GM12878 (cell line): ENCODE data around the gene SLFN11. TPM values are rescaled to one million over a fixed set of nuclear protein-coding genes. Genes with fewer than 3 reads are reported as not detected.

ENCODE experiments used
- BHLHE40 ChIP-seq, 2 experiments: fragments of 450-650 bp in 1 of 2; IDR thresholded peaks; 2 replicates each; pipeline ENCODE4 v1.6.1; 2011 to 2017; ENCODE audit warnings: low read depth in 2 of 2, borderline replicate concordance in 1 of 2, improper control_type of control experiment in 1 of 2, low read length in 1 of 2, mild to moderate bottlenecking in 1 of 2
- CREM ChIP-seq: IDR thresholded peaks from 2 replicates; pipeline ENCODE4 v1.6.1; 2014; ENCODE audit warnings: antibody characterized with exemption, low read depth
- HDAC2 ChIP-seq: fragments of 200-600 bp; sonication (generic); IDR thresholded peaks from 2 replicates; pipeline ENCODE4 v1.6.1; 2017
- MYC ChIP-seq: IDR thresholded peaks from 2 replicates; pipeline ENCODE4 v1.6.1; 2011; ENCODE audit warnings: mild to moderate bottlenecking, low read length, moderate library complexity, inconsistent platforms; ENCODE audit not compliant: insufficient read depth, insufficient replicate concordance, insufficient read length, severe bottlenecking
- NFXL1 ChIP-seq: fragments of 450-650 bp; IDR thresholded peaks from 2 replicates; pipeline ENCODE4 v1.6.1; 2017; ENCODE audit warnings: antibody characterized with exemption, mild to moderate bottlenecking, borderline replicate concordance
- NRF1 ChIP-seq: conservative IDR thresholded peaks from 2 replicates; pipeline ENCODE4 v1.6.1; 2011; ENCODE audit warnings: mild to moderate bottlenecking, low read depth, low read length, improper control_type of control experiment
- PBX3 ChIP-seq: IDR thresholded peaks from 2 replicates; pipeline ENCODE4 v1.6.1; 2011; ENCODE audit warnings: mild to moderate bottlenecking, low read depth, low read length, moderate library complexity; ENCODE audit not compliant: insufficient replicate concordance
- POLR2A ChIP-seq: IDR thresholded peaks from 2 replicates; pipeline ENCODE4 v1.6.1; 2011; ENCODE audit warnings: low read depth, mild to moderate bottlenecking, low read length
- POLR2AphosphoS5 ChIP-seq: IDR thresholded peaks from 2 replicates; pipeline ENCODE4 v1.6.1; 2011; ENCODE audit warnings: mild to moderate bottlenecking, low read length, inconsistent platforms
- PRDM15 ChIP-seq: fragments of 450-650 bp; formaldehyde crosslinking; IDR thresholded peaks from 2 replicates; pipeline ENCODE4 v1.4.0; 2020; ENCODE audit warnings: mild to moderate bottlenecking, moderate library complexity
- RAD21 ChIP-seq: IDR thresholded peaks from 2 replicates; pipeline ENCODE4 v1.6.1; 2011; ENCODE audit warnings: mild to moderate bottlenecking, low read depth, low read length, moderate library complexity; ENCODE audit not compliant: insufficient read depth
- RAD51 ChIP-seq: fragments of 450-650 bp; IDR thresholded peaks from 2 replicates; pipeline ENCODE4 v1.6.1; 2016; ENCODE audit warnings: moderate library complexity, mild to moderate bottlenecking, inconsistent platforms
- STAT3 ChIP-seq: IDR thresholded peaks from 2 replicates; pipeline ENCODE4 v1.6.1; 2011; ENCODE audit warnings: low read depth, low read length, improper control_type of control experiment
- SUPT20H ChIP-seq: IDR thresholded peaks from 2 replicates; pipeline ENCODE4 v1.6.1; 2011; ENCODE audit warnings: low read depth, mild to moderate bottlenecking, low read length, moderate library complexity, borderline replicate concordance; ENCODE audit not compliant: control insufficient read depth
- USF2 ChIP-seq: IDR thresholded peaks from 2 replicates; pipeline ENCODE4 v1.6.1; 2011; ENCODE audit warnings: low read depth, low read length, improper control_type of control experiment, borderline replicate concordance
- WRNIP1 ChIP-seq: IDR thresholded peaks from 2 replicates; pipeline ENCODE4 v1.6.1; 2011; ENCODE audit warnings: low read depth, low read length, improper control_type of control experiment, borderline replicate concordance
- YY1 ChIP-seq: IDR thresholded peaks from 2 replicates; pipeline ENCODE4 v1.6.1; 2011; ENCODE audit warnings: low read depth, mild to moderate bottlenecking, low read length
- ZNF207 ChIP-seq: fragments of 450-650 bp; IDR thresholded peaks from 2 replicates; pipeline ENCODE4 v1.6.1; 2014; ENCODE audit warnings: antibody characterized with exemption, mild to moderate bottlenecking, borderline replicate concordance
- ZNF592 ChIP-seq: fragments of 450-650 bp; IDR thresholded peaks from 2 replicates; pipeline ENCODE4 v1.6.1; 2017; ENCODE audit warnings: mild to moderate bottlenecking, moderate library complexity
- ZZZ3 ChIP-seq: IDR thresholded peaks from 2 replicates; pipeline ENCODE4 v1.6.1; 2011; ENCODE audit warnings: low read depth; ENCODE audit not compliant: control insufficient read depth, insufficient read length
- polyA plus RNA-seq, 11 experiments: library from polyadenylated mRNA; depleted of rRNA in 4 of 11; unstranded in 6 of 11; stranded (reverse) in 5 of 11; fragments of >200 nt; fragmentation: Nextera tagmentation in 4 of 11; fragmentation: Illumina TruSeq in 1 of 11; extraction: Ambion mirVana in 4 of 11; extraction: Trizol in 1 of 11; gene quantifications; 1 replicate in 1 of 11; 2 replicates in 10 of 11; pipeline versions ENCODE4 v1.2.1 to v1.2.3, GENCODE V29; 2011 to 2016; ENCODE audit warnings: inconsistent platforms in 2 of 11, missing spikeins in 2 of 11, low read depth in 1 of 11
- total RNA-seq, 4 experiments: library from RNA; depleted of rRNA in 3 of 4; stranded (reverse); fragments of >200 nt in 3 of 4; fragmentation: Illumina TruSeq in 1 of 4; extraction: Trizol in 1 of 4; gene quantifications; 2 replicates each; pipeline versions ENCODE4 v1.2.1 to v1.2.3, GENCODE V29; 2013 to 2021

SLFN11 gene
- total and polyA plus RNA-seq, 10 of the 15 experiments (the other 5 are each of a cell fraction or from before 2014, with no cell fraction given): 2.1 to 38.9 (median 30.6) TPM

GRCh38 chr17:35341411-35341992 lies 31.9 kb downstream of the SLFN11 start (continued):
- TF ChIP-seq ZNF207: no peak
- no peak for TF ChIP-seq PRDM15 (CRISPR knock-in tag)
- no peak for TF ChIP-seq NRF1
- TF ChIP-seq POLR2AphosphoS5: no peak
- TF ChIP-seq MYC: no peak
- no peak for TF ChIP-seq RAD21
- TF ChIP-seq BHLHE40 (IDR thresholded peaks at IDR 0.05; ENCODE audit: borderline replicate concordance in 1 of 2, low read depth in 2 of 2, low read length in 1 of 2): 0 out of 4 replicates have a peak, but pooled peaks of 1 of the 2 experiments have one; percentile 41
- no peak for TF ChIP-seq HDAC2
- TF ChIP-seq WRNIP1: no peak
- TF ChIP-seq USF2: no peak
- no peak for TF ChIP-seq STAT3
- TF ChIP-seq NFXL1: no peak
- TF ChIP-seq ZZZ3: no peak
- no peak for TF ChIP-seq SUPT20H
- peak; percentile 45; the same call in 1 of the 2 replicates for TF ChIP-seq CREM
- TF ChIP-seq ZNF592: no peak
- TF ChIP-seq PBX3: no peak
- TF ChIP-seq YY1: no peak
- no peak for TF ChIP-seq POLR2A
- no peak for TF ChIP-seq RAD51
